ENCODE measurements around the gene CHD3. TPM values are rescaled to one million over a fixed set of nuclear protein-coding genes. Genes with fewer than 3 reads are reported as not detected.

CHD3 gene
- total and polyA plus RNA-seq, 10 of the 15 experiments (the other 5 are each of a cell fraction or from before 2014, with no cell fraction given), result 1.4 to 86.8 (median 39.1) TPM

- TF ChIP-seq CBFB (IDR thresholded peaks at IDR 0.05; ENCODE audit: low read depth) (no peak), JUND (IDR thresholded peaks at IDR 0.05; ENCODE audit: low read depth, low read length) (no peak), NFYB (IDR thresholded peaks at IDR 0.05; ENCODE audit: insufficient read depth, low read depth, low read length) (no peak), STAT3 (IDR thresholded peaks at IDR 0.05; ENCODE audit: low read depth, low read length) (no peak), GATAD2B (conservative IDR thresholded peaks at IDR 0.05; ENCODE audit: low read depth) (no peak)
Measured at GRCh38 chr17:7940743-7941142, 52.2 kb downstream of the CHD3 start (continued).

- DNase-seq (ENCODE audit: low read depth, low spot score) (no peak), FAIRE-seq (no peak), ATAC-seq (no peak)
- 93% methylated on average over 13 of the region's 13 CpGs for WGBS (ENCODE audit: insufficient coverage, insufficient replicate concordance, low lambda C conversion rate, missing lambda C conversion rate)
- POLR2A ChIA-PET, result interaction anchor here (0.7 kb wide), 2 partner anchors 14 to 256 kb away, joined by 6 read pairs; partner anchors contain the start of gene KCNAB3
- BruUV-seq (replicated peaks), result no TSS peak
- no peaks in the 10 kb centered on the region for H3K79me2 ChIP-seq (ENCODE audit: control insufficient read depth, insufficient read depth, low read length)
- peaks cover 12 to 33% of the 10 kb centered on the region in 2 experiments for H3K36me3 ChIP-seq (ENCODE audit: control insufficient read depth in 2 of 2, insufficient read depth in 2 of 2, low read length in 1 of 2)
- no peaks in the 10 kb centered on the region for H3K9me3 ChIP-seq (replicated peaks; ENCODE audit: control insufficient read depth, insufficient read depth, low read length)
- H3K27ac ChIP-seq (ENCODE audit: control insufficient read depth, insufficient read depth), result no peak overlapping the region
- H3K4me3 ChIP-seq, result no peak overlapping the region
- no peak overlapping the region for H3K9ac ChIP-seq (ENCODE audit: control insufficient read depth, insufficient read depth, low read length)
- CTCF ChIA-PET, result interaction anchor here (2.1 to 2.9 kb wide), 2 partner anchors 7 to 10 kb away, joined by 6 to 14 read pairs; partner anchors contain the start of genes CNTROB and TRAPPC1
- no peaks in the 10 kb centered on the region for H4K20me1 ChIP-seq (ENCODE audit: control insufficient read depth, insufficient read depth)
- intact Hi-C loops (cut with micrococcal nuclease; ENCODE audit: unreplicated experiment), result no loop called here
- no peaks in the 10 kb centered on the region for H3K4me1 ChIP-seq (ENCODE audit: control insufficient read depth, insufficient read depth, low read length)
- RAD21 ChIA-PET (ENCODE audit: unreplicated experiment), result interaction anchor here (1.0 kb wide), 1 partner anchor 11 kb away, joined by 3 read pairs; the partner anchor contains the start of genes CNTROB and TRAPPC1
- no peak overlapping the region for H3K4me2 ChIP-seq (ENCODE audit: control insufficient read depth, insufficient read depth)
- in situ Hi-C loops (cut with MboI), result no loop called here
- H3K27me3 ChIP-seq (replicated peaks in 1 of 2; ENCODE audit: control insufficient read depth in 2 of 2, insufficient read depth in 2 of 2, low read length in 1 of 2), result no peaks in the 10 kb centered on the region
- H2AFZ ChIP-seq (ENCODE audit: control insufficient read depth, low read depth, low read length), result no peak overlapping the region
- SMC1A ChIA-PET (ENCODE audit: uncharacterized antibody, unreplicated experiment), result no interaction called here
- no peak for TF ChIP-seq POU2F2 (IDR thresholded peaks at IDR 0.05; ENCODE audit: borderline replicate concordance, low read depth, low read length)
- no peak for TF ChIP-seq BCL11A (IDR thresholded peaks at IDR 0.05; ENCODE audit: low read depth, low read length)
- TF ChIP-seq YY1 (IDR thresholded peaks at IDR 0.05; ENCODE audit: low read depth, low read length), result no peak
- TF ChIP-seq RB1 (IDR thresholded peaks at IDR 0.05; ENCODE audit: borderline replicate concordance), result no peak
- no peak for TF ChIP-seq RELA (IDR thresholded peaks at IDR 0.05; ENCODE audit: borderline replicate concordance, partially characterized antibody)
- no peak for TF ChIP-seq KDM1A (IDR thresholded peaks at IDR 0.05; ENCODE audit: borderline replicate concordance)
- no peak for TF ChIP-seq IRF5 (IDR thresholded peaks at IDR 0.05; ENCODE audit: borderline replicate concordance)
- no peak for TF ChIP-seq ATF3 (IDR thresholded peaks at IDR 0.05; ENCODE audit: borderline replicate concordance, extremely low read depth, low read depth, low read length)
- no peak for TF ChIP-seq ELK1 (IDR thresholded peaks at IDR 0.05; ENCODE audit: low read depth, low read length)
- no peak for TF ChIP-seq ESRRA (IDR thresholded peaks at IDR 0.05; ENCODE audit: low read length)
- no peak for TF ChIP-seq PBX3 (IDR thresholded peaks at IDR 0.05; ENCODE audit: insufficient replicate concordance, low read depth, low read length)
- TF ChIP-seq ATF2 (IDR thresholded peaks at IDR 0.05; ENCODE audit: low read length), result no peak
- no peak for TF ChIP-seq KLF5 (IDR thresholded peaks at IDR 0.05; ENCODE audit: partially characterized antibody)
- no peak for TF ChIP-seq SMAD5 (IDR thresholded peaks at IDR 0.05; ENCODE audit: low read depth)
- no peak for TF ChIP-seq SREBF1 (IDR thresholded peaks at IDR 0.05; ENCODE audit: low read length)
Measured at GRCh38 chr17:7943291-7943690, 54.7 kb downstream of the CHD3 start.

All from GM12878 (cell line).